Parathyroid adenoma (tissue), 2 donors: Measurements from ENCODE around the gene FNIP1.

Experiments used
- H2AFZ ChIP-seq: fragments of 300-600 bp; sonication (generic); one replicate; pipeline ENCODE4 v1.7.0; 2017; ENCODE audit warnings: antibody characterized with exemption, mild to moderate bottlenecking
- H3K27ac ChIP-seq: fragments of 300-600 bp; sonication (generic); one replicate; pipeline ENCODE4 v1.7.0; 2017
- H3K27me3 ChIP-seq: fragments of 300-600 bp; sonication (generic); one replicate; pipeline ENCODE4 v1.7.0; 2017; ENCODE audit warnings: low read length; ENCODE audit not compliant: control insufficient read depth, insufficient read depth
- H3K36me3 ChIP-seq: fragments of 300-600 bp; sonication (generic); one replicate; pipeline ENCODE4 v1.7.0; 2017; ENCODE audit warnings: low read length; ENCODE audit not compliant: control insufficient read depth, insufficient read depth
- H3K4me1 ChIP-seq: fragments of 300-600 bp; sonication (generic); one replicate; pipeline ENCODE4 v1.7.0; 2017; ENCODE audit warnings: control low read depth
- H3K4me2 ChIP-seq: fragments of 300-600 bp; sonication (generic); one replicate; pipeline ENCODE4 v1.7.0; 2017; ENCODE audit warnings: low read length
- H3K4me3 ChIP-seq: fragments of 300-600 bp; sonication (generic); one replicate; pipeline ENCODE4 v1.7.0; 2017; ENCODE audit warnings: low read depth, low read length
- H3K79me2 ChIP-seq: fragments of 300-600 bp; sonication (generic); one replicate; pipeline ENCODE4 v1.7.0; 2017; ENCODE audit warnings: control low read depth
- H3K9ac ChIP-seq: fragments of 300-600 bp; sonication (generic); one replicate; pipeline ENCODE4 v1.7.0; 2017; ENCODE audit warnings: mild to moderate bottlenecking
- H3K9me3 ChIP-seq: fragments of 300-600 bp; sonication (generic); one replicate; pipeline ENCODE4 v1.7.0; 2017; ENCODE audit warnings: low read length; ENCODE audit not compliant: control insufficient read depth
- CTCF ChIP-seq: fragments of 300-600 bp; sonication (generic); IDR thresholded peaks from one replicate; pipeline ENCODE4 v1.7.0; 2017; ENCODE audit warnings: antibody characterized with exemption, mild to moderate bottlenecking
- donor health status: primary hyperparathyroidism.

Gene FNIP1

GRCh38 chr5:131685516-131686171 is 111.2 kb downstream of the FNIP1 start:
- H3K36me3 ChIP-seq = no peaks in the 10 kb centered on the region
- no peak for TF ChIP-seq CTCF
- no peak overlapping the region for H3K9ac ChIP-seq
- H3K27me3 ChIP-seq = no peaks in the 10 kb centered on the region
- H3K4me1 ChIP-seq = no peaks in the 10 kb centered on the region
- no peak overlapping the region for H2AFZ ChIP-seq
- H3K79me2 ChIP-seq = no peaks in the 10 kb centered on the region
- H3K27ac ChIP-seq = no peak overlapping the region
- H3K9me3 ChIP-seq = no peaks in the 10 kb centered on the region
- no peak overlapping the region for H3K4me2 ChIP-seq
- no peak overlapping the region for H3K4me3 ChIP-seq

GRCh38 chr5:131684595-131684994 is 112.2 kb downstream of the FNIP1 start:
- Histone ChIP-seq H3K79me2 (no peaks in the 10 kb centered on the region), H3K36me3 (no peaks in the 10 kb centered on the region), H3K9ac (no peak overlapping the region), H3K27ac (no peak overlapping the region), H3K9me3 (no peaks in the 10 kb centered on the region), H3K27me3 (no peaks in the 10 kb centered on the region), H3K4me1 (no peaks in the 10 kb centered on the region), H3K4me2 (no peak overlapping the region), H2AFZ (no peak overlapping the region), H3K4me3 (no peak overlapping the region)
- TF ChIP-seq CTCF = no peak

- Histone ChIP-seq H3K79me2 (no peaks in the 10 kb centered on the region), H3K4me2 (no peak overlapping the region), H3K27me3 (no peaks in the 10 kb centered on the region), H3K27ac (no peak overlapping the region), H3K4me1 (no peaks in the 10 kb centered on the region), H2AFZ (no peak overlapping the region), H3K36me3 (no peaks in the 10 kb centered on the region), H3K9ac (no peak overlapping the region), H3K9me3 (no peaks in the 10 kb centered on the region), H3K4me3 (no peak overlapping the region)
- no peak for TF ChIP-seq CTCF
These were observed 112.8 kb downstream of the FNIP1 start for GRCh38 chr5:131684051-131684450.

- Histone ChIP-seq H3K9me3 (no peaks in the 10 kb centered on the region), H3K4me3 (no peak overlapping the region), H3K4me1 (no peaks in the 10 kb centered on the region), H3K27ac (no peak overlapping the region), H3K27me3 (no peaks in the 10 kb centered on the region), H2AFZ (no peak overlapping the region), H3K9ac (no peak overlapping the region), H3K36me3 (no peaks in the 10 kb centered on the region), H3K4me2 (no peak overlapping the region), H3K79me2 (no peaks in the 10 kb centered on the region)
- TF ChIP-seq CTCF = no peak
These were observed 114.0 kb downstream of the FNIP1 start for GRCh38 chr5:131682826-131683225.

GRCh38 chr5:131682175-131682574 is 114.6 kb downstream of the FNIP1 start:
- Histone ChIP-seq H3K9ac (no peak overlapping the region), H3K4me2 (no peak overlapping the region), H3K27me3 (no peaks in the 10 kb centered on the region), H3K36me3 (no peaks in the 10 kb centered on the region), H3K4me3 (no peak overlapping the region), H3K27ac (no peak overlapping the region), H3K79me2 (no peaks in the 10 kb centered on the region), H2AFZ (no peak overlapping the region), H3K4me1 (no peaks in the 10 kb centered on the region), H3K9me3 (no peaks in the 10 kb centered on the region)
- TF ChIP-seq CTCF = no peak
